ENCODE results near the gene PELI2.

DNA sequence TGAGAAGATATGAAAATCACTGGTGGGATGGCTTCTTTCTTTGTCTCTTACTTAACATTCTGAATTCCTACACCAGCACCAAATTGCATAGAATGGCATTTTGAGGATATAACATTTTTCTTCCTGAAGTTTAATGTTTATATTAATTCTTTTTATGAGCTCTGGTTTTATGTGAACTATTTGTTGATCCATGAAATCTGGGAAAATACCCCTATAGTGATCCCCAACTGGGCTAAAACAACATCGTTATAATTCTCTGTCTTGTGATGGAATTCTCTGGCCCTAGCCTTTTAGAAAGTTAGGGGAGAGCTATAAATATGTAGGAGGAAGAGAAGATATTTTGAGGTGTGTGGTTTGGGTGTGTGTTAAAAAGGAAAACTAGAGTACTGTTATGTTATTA lies 29.2 kb downstream of the PELI2 start:
- TF ChIP-seq, protein P1, sequence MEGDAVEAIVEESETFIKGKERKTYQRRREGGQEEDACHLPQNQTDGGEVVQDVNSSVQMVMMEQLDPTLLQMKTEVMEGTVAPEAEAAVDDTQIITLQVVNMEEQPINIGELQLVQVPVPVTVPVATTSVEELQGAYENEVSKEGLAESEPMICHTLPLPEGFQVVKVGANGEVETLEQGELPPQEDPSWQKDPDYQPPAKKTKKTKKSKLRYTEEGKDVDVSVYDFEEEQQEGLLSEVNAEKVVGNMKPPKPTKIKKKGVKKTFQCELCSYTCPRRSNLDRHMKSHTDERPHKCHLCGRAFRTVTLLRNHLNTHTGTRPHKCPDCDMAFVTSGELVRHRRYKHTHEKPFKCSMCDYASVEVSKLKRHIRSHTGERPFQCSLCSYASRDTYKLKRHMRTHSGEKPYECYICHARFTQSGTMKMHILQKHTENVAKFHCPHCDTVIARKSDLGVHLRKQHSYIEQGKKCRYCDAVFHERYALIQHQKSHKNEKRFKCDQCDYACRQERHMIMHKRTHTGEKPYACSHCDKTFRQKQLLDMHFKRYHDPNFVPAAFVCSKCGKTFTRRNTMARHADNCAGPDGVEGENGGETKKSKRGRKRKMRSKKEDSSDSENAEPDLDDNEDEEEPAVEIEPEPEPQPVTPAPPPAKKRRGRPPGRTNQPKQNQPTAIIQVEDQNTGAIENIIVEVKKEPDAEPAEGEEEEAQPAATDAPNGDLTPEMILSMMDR (IDR thresholded peaks at IDR 0.05), result no peak
- TF ChIP-seq POLR2AphosphoS5 (IDR thresholded peaks at IDR 0.05), result no peak
- no peak for TF ChIP-seq POLR2A (IDR thresholded peaks at IDR 0.05)

Measured in prostate gland (tissue), 2 donors.